Osteocyte (in vitro differentiated cells): ENCODE data around the gene EYA2. TPM values are rescaled to one million over a fixed set of nuclear protein-coding genes. Genes with fewer than 3 reads are reported as not detected.
A peak's percentile ranks its signal among the peaks of the same experiment; 100 is the strongest.

Experiments used
- DNase-seq: peaks from one replicate; pipeline ENCODE4 v3.0.0; 2021; ENCODE audit warnings: mixed read lengths; ENCODE audit not compliant: unreplicated experiment; ENCODE audit errors: extremely low spot score
- H3K27ac Mint-ChIP-seq: one replicate; pipeline ENCODE4 v1.8.0; 2021; ENCODE audit warnings: mild to moderate bottlenecking, mixed read lengths; ENCODE audit not compliant: unreplicated experiment
- H3K27me3 Mint-ChIP-seq: one replicate; pipeline ENCODE4 v1.8.0; 2021; ENCODE audit warnings: mixed read lengths; ENCODE audit not compliant: unreplicated experiment
- H3K36me3 Mint-ChIP-seq: one replicate; pipeline ENCODE4 v1.8.0; 2021; ENCODE audit warnings: mixed read lengths; ENCODE audit not compliant: unreplicated experiment
- H3K4me1 Mint-ChIP-seq: one replicate; pipeline ENCODE4 v1.8.0; 2021; ENCODE audit warnings: mixed read lengths; ENCODE audit not compliant: unreplicated experiment
- H3K4me3 Mint-ChIP-seq: one replicate; pipeline ENCODE4 v1.8.0; 2021; ENCODE audit warnings: mild to moderate bottlenecking, moderate library complexity, mixed read lengths; ENCODE audit not compliant: unreplicated experiment
- H3K9me3 Mint-ChIP-seq: one replicate; pipeline ENCODE4 v1.8.0; 2021; ENCODE audit warnings: mixed read lengths; ENCODE audit not compliant: unreplicated experiment
- total RNA-seq: library from RNA; stranded (reverse); gene quantifications from 2 replicates; pipeline ENCODE4 v1.2.1, GENCODE V29; 2021
- TF ChIP-seq, protein P1 (sequence below): fragments of 200-600 bp; sonication (generic); IDR thresholded peaks from 2 replicates; pipeline ENCODE4 v1.5.0; 2021; ENCODE audit warnings: antibody characterized with exemption, mild to moderate bottlenecking, moderate library complexity

The EYA2 gene
- total RNA-seq, 1 donor from 2014 or later: not detected

DNA sequence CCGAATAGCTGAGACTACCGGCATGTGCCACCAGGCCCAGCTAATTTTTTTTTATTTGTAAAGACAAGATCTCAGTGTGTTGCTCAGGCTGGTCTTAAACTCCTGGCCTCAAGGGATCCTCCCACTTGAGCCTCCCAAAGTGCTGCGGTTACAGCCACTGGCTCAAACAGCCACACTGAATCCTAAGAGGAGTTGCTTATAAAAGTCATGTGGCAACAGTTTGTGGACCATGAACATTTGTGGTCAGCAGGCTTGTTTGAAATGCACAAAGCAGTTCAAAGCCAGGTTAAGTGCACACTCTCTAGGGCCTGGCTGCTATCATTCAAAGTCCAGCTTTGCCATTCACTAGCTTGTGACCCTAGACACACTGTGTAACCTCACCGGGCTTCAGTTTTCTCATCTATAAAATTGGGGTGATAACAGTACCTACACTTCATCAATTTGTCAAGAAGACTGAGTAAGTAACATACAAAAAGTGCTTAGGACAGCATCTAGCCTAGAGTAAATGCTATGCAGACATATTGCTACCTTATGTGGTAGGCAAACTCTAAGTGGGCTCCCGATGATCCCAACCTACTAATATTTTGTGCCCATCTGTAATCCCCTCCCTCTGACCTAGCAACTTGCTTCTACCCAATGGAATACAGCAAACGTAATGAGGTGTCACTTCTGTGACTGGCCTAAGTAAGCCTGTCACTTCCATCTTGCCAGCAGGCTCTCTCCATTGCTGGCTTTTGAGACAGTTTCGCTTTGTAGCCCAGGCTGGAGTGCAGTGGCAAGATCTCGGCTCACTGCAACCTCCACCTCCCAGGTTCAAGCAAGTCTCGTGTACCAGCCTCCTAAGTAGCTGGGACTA, 338.9 kb downstream of the EYA2 start:
- no peaks in the 10 kb centered on the region for H3K27me3 Mint-ChIP-seq
- peaks cover 70% of the 10 kb centered on the region for H3K36me3 Mint-ChIP-seq
- TF ChIP-seq, protein P1, sequence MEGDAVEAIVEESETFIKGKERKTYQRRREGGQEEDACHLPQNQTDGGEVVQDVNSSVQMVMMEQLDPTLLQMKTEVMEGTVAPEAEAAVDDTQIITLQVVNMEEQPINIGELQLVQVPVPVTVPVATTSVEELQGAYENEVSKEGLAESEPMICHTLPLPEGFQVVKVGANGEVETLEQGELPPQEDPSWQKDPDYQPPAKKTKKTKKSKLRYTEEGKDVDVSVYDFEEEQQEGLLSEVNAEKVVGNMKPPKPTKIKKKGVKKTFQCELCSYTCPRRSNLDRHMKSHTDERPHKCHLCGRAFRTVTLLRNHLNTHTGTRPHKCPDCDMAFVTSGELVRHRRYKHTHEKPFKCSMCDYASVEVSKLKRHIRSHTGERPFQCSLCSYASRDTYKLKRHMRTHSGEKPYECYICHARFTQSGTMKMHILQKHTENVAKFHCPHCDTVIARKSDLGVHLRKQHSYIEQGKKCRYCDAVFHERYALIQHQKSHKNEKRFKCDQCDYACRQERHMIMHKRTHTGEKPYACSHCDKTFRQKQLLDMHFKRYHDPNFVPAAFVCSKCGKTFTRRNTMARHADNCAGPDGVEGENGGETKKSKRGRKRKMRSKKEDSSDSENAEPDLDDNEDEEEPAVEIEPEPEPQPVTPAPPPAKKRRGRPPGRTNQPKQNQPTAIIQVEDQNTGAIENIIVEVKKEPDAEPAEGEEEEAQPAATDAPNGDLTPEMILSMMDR: no peak
- no peaks in the 10 kb centered on the region for H3K9me3 Mint-ChIP-seq
- peak overlapping the region; percentile 23 for H3K27ac Mint-ChIP-seq
- H3K4me1 Mint-ChIP-seq: peaks cover 21% of the 10 kb centered on the region
- H3K4me3 Mint-ChIP-seq: no peak overlapping the region
- no peak for DNase-seq

GRCh38 chr20:47235111-47235510, 340.5 kb downstream of the EYA2 start:
- no peak overlapping the region for H3K27ac Mint-ChIP-seq
- TF ChIP-seq, protein P1: no peak
- no peaks in the 10 kb centered on the region for H3K27me3 Mint-ChIP-seq
- no peak overlapping the region for H3K4me3 Mint-ChIP-seq
- H3K9me3 Mint-ChIP-seq: no peaks in the 10 kb centered on the region
- DNase-seq: no peak
- peaks cover 21% of the 10 kb centered on the region for H3K4me1 Mint-ChIP-seq
- H3K36me3 Mint-ChIP-seq: peaks cover 66% of the 10 kb centered on the region

DNA sequence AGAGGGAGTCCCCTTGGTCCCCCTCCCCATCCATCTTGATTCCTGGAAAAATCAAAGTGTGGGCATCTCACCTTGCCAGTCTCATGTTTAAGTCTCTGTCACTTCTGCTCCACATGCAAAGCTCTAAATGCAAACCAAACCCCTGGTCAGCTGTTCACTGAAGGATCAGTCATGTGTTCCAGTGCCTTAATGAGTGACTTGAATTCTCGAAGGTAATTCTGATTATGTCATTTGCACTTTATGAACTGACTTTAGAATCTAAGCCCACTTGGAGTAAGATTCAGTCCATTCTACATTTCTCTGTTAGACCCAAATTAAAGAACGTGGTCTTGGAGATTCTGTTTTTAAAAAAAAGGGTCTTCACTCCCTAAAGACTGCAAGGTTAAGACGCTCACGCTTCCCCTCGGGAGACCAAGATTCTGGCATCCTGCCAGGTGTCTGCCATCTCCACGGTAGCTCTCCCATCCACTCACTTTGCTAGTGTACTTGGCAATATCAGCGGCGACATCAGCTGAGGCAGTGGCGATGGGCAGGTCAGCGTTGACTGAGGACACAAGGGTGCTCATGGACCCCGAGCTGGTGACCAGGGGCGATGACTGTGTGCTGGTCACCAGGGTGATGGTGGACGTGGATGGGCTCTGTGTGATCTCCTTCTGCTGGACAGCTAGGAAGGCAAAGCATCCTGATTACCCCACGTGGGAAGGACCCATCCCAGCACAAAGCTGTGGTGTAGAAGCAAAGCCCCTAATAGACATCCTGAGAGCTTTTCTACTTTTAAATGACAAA, 341.4 kb downstream of the EYA2 start:
- Mint-ChIP-seq H3K36me3 (peaks cover 59% of the 10 kb centered on the region), H3K27me3 (no peaks in the 10 kb centered on the region), H3K4me3 (no peak overlapping the region), H3K4me1 (peaks cover 15% of the 10 kb centered on the region), H3K27ac (peak overlapping the region; percentile 50), H3K9me3 (no peaks in the 10 kb centered on the region)
- DNase-seq: no peak
- TF ChIP-seq, protein P1: no peak

GRCh38 chr20:47236639-47236900, 341.9 kb downstream of the EYA2 start:
- Mint-ChIP-seq H3K9me3 (no peaks in the 10 kb centered on the region), H3K27me3 (no peaks in the 10 kb centered on the region), H3K4me1 (peaks cover 13% of the 10 kb centered on the region), H3K4me3 (no peak overlapping the region), H3K27ac (no peak overlapping the region), H3K36me3 (peaks cover 57% of the 10 kb centered on the region)
- TF ChIP-seq, protein P1: no peak
- no peak for DNase-seq

DNA sequence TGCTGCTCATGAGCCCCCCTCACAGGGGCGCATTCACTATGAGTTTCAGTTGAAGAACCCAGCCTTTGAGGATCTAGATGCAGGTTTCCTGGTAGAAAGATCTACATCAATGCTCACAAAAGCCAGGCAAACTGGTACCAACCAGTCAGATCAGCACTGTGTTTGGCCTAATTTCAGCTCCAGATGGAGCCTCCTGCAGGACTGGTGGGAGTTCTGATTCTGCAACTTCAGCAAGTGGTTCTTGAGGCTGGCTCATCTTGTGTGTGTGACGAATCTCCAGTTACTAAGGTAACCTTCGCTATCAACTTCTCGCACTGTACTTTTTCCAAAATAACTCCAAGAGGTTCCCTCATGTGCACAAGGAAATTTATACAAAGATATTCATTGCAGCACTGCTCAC, 343.1 kb downstream of the EYA2 start:
- TF ChIP-seq, protein P1: no peak
- DNase-seq: no peak
- Mint-ChIP-seq H3K4me1 (peaks cover 10% of the 10 kb centered on the region), H3K36me3 (peaks cover 57% of the 10 kb centered on the region), H3K9me3 (no peaks in the 10 kb centered on the region), H3K4me3 (no peak overlapping the region), H3K27me3 (no peaks in the 10 kb centered on the region), H3K27ac (no peak overlapping the region)
